ENCODE measurements around the gene FAM13C. TPM values are rescaled to one million over a fixed set of nuclear protein-coding genes. Genes with fewer than 3 reads are reported as not detected.

The FAM13C gene
- total and polyA plus RNA-seq, 10 donors = 1.5 to 19.7 (median 8.9) TPM

DNA sequence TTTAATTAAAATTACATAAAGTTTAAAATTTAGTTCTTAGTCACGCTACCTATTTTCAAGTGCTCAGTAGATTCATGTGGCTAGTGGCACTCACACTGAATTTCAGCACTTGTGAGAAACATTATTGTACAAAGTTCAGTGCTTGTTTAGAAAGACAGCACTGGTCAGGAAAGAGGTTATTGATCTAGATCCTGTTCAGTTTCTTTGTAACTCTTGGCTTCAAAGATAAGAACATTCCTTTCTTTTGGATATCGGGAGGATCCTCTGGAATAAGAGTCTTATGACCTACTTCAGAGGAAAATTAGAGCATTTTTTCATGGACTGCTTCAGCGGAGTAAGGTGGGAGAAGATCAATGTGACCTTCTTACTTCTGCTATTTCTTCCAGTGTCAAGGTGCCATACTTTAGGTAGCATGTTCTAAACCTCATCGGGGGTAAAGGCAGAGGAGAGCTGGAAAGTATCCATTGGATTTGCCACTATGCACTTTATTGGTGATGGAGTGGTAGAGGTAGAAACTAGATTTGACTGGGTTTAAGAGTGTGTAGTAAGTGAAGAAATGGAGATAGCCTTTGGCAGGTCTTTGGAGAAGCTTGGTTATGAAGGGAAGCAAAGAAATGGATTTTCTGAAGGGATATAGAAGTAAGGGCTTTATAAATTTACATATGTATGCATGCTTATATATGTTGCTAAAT, 146.0 kb downstream of the FAM13C start:
- no peaks in the 10 kb centered on the region for H3K36me3 ChIP-seq
- no peaks in the 10 kb centered on the region for H3K27me3 ChIP-seq (replicated peaks in 1 of 7)
- TF ChIP-seq, protein P1, sequence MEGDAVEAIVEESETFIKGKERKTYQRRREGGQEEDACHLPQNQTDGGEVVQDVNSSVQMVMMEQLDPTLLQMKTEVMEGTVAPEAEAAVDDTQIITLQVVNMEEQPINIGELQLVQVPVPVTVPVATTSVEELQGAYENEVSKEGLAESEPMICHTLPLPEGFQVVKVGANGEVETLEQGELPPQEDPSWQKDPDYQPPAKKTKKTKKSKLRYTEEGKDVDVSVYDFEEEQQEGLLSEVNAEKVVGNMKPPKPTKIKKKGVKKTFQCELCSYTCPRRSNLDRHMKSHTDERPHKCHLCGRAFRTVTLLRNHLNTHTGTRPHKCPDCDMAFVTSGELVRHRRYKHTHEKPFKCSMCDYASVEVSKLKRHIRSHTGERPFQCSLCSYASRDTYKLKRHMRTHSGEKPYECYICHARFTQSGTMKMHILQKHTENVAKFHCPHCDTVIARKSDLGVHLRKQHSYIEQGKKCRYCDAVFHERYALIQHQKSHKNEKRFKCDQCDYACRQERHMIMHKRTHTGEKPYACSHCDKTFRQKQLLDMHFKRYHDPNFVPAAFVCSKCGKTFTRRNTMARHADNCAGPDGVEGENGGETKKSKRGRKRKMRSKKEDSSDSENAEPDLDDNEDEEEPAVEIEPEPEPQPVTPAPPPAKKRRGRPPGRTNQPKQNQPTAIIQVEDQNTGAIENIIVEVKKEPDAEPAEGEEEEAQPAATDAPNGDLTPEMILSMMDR (IDR thresholded peaks at IDR 0.05 in 8 of 11, conservative IDR thresholded peaks at IDR 0.05 in 3 of 11) = no peak
- TF ChIP-seq POLR2A (IDR thresholded peaks at IDR 0.05) = no peak
- no peak for TF ChIP-seq POLR2AphosphoS5 (IDR thresholded peaks at IDR 0.05)
- no peaks in the 10 kb centered on the region for H3K4me1 ChIP-seq
- DNase-seq = no peak
- H3K9me3 ChIP-seq = no peaks in the 10 kb centered on the region
- intact Hi-C loops (cut with DNase I; ENCODE audit: low total_unique reads) = no loop called here
- H3K27ac ChIP-seq = no peak overlapping the region
- 60 to 70% (median 64%) methylated on average over 4 of the region's 4 CpGs for WGBS, 5 donors
- H3K4me3 ChIP-seq = no peak overlapping the region

DNA sequence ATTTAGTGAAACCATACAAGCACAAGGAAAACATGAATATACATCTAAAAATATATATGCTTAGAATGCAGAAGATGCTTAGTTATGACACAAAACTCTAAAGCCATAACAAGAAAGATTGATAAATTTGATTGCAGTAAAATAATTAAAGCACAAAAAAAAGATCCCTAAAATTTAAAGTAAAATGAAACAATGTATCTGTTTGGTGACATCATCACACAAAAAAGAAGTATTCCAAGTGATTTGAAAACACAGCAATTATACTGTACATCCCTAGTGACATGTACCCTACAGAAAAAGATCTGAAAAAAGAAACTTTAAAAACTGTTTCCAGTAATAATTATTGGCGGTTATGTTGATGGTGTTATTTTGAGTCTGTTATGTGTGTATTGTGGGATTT, 148.2 kb downstream of the FAM13C start:
- TF ChIP-seq POLR2AphosphoS5 (IDR thresholded peaks at IDR 0.05) (no peak), POLR2A (IDR thresholded peaks at IDR 0.05) (no peak)
- TF ChIP-seq, protein P1 (IDR thresholded peaks at IDR 0.05 in 8 of 11, conservative IDR thresholded peaks at IDR 0.05 in 3 of 11) = no peak
- Histone ChIP-seq H3K4me1 (no peaks in the 10 kb centered on the region), H3K27ac (no peak overlapping the region), H3K27me3 (replicated peaks in 1 of 7) (no peaks in the 10 kb centered on the region), H3K36me3 (no peaks in the 10 kb centered on the region), H3K4me3 (no peak overlapping the region), H3K9me3 (peaks cover 0 to 7% (median 0%) of the 10 kb centered on the region in 8 donors)
- intact Hi-C loops (cut with DNase I; ENCODE audit: low total_unique reads) = no loop called here
- WGBS, 5 donors = 86 to 98% (median 91%) methylated on average over 1 of the region's 1 CpG
- DNase-seq = no peak

DNA sequence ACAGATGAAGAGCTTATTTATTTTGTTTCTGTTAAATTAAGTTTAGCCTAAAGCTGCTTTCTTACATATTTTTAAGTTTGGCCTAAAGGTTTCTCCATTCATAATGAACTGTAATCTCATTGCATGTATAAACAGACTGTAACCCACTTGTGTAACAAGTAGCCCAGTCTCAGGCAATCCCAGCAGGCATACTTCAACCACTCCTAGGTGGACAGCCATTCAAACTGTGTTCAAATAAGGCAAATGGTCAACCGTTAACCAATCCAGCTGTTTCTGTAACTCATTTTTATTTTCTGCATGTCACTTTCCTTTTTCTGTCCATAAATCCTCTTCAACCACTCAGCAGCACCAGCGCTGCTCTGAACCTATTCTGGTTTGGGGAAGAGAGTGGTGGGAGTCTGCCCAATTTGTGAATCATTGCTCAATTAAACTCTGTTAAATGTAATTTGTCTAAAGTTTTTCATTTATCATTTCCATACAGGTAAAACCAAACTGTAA, 150.0 kb downstream of the FAM13C start:
- no peak overlapping the region for H3K27ac ChIP-seq
- H3K9me3 ChIP-seq = peaks cover 0 to 8% (median 0%) of the 10 kb centered on the region in 8 donors
- no peaks in the 10 kb centered on the region for H3K27me3 ChIP-seq (replicated peaks in 1 of 7)
- intact Hi-C loops (cut with DNase I; ENCODE audit: low total_unique reads) = no loop called here
- DNase-seq = no peak
- no peak for TF ChIP-seq POLR2A (IDR thresholded peaks at IDR 0.05)
- TF ChIP-seq, protein P1 (IDR thresholded peaks at IDR 0.05 in 8 of 11, conservative IDR thresholded peaks at IDR 0.05 in 3 of 11) = no peak
- TF ChIP-seq POLR2AphosphoS5 (IDR thresholded peaks at IDR 0.05) = no peak
- 74 to 81% (median 75%) methylated on average over 2 of the region's 2 CpGs for WGBS, 5 donors
- H3K4me1 ChIP-seq = no peaks in the 10 kb centered on the region
- no peaks in the 10 kb centered on the region for H3K36me3 ChIP-seq
- no peak overlapping the region for H3K4me3 ChIP-seq

DNA sequence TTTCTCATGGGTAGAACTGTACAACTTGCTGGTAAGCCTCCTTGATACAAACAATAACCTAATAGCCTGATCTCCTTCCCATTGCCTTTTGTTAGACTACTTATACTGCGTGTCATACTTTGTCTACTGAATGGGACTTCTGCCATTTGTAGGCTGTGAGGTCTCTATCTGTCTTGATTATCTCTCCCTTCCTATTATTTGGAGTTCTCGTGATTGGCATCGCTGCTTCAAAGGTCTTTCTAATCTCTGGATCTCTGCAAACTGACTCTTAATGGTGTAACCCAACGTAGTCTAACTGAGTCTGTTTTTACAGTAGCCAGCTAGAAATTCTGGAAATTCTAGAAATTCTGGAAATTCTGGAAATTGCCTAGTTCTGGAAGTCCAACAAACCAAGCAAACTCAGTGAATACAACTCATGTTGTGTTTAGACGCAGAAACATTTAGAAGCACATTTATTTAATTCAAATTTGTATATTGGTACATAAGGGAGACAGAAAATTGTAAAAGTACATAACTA, 156.1 kb downstream of the FAM13C start:
- TF ChIP-seq POLR2AphosphoS5 (IDR thresholded peaks at IDR 0.05) (no peak), POLR2A (IDR thresholded peaks at IDR 0.05) (no peak)
- TF ChIP-seq, protein P1 (IDR thresholded peaks at IDR 0.05 in 8 of 11, conservative IDR thresholded peaks at IDR 0.05 in 3 of 11) = no peak
- Histone ChIP-seq H3K36me3 (no peaks in the 10 kb centered on the region), H3K9me3 (peaks cover 0 to 14% (median 0%) of the 10 kb centered on the region in 8 donors), H3K4me3 (no peak overlapping the region), H3K27me3 (replicated peaks in 1 of 7) (no peaks in the 10 kb centered on the region), H3K4me1 (no peaks in the 10 kb centered on the region), H3K27ac (no peak overlapping the region)
- intact Hi-C loops (cut with DNase I; ENCODE audit: low total_unique reads) = no loop called here
- DNase-seq = no peak
- WGBS, 5 donors = 83 to 92% (median 89%) methylated on average over 5 of the region's 5 CpGs

Data from spleen (tissue), 11 donors.